HTERT RPE-1 (cell line): ENCODE measurements around the gene PIGQ.

Experiments used
- in situ Hi-C: fragments of 300-500 bp; cut with MboI; formaldehyde crosslinking; loops from 4 replicates; pipeline ENCODE4 v1.14.3; 2020; ENCODE audit warnings: low sequenced_read_pairs

Gene PIGQ

GRCh38 chr16:554640-555365 lies 15.0 kb upstream of the PIGQ start:
- in situ Hi-C loops, result no loop called here

- in situ Hi-C loops, result no loop called here
Measured at GRCh38 chr16:555528-556473, 14.0 kb upstream of the PIGQ start.

- in situ Hi-C loops, result no loop called here
Measured at GRCh38 chr16:556474-557173, 13.1 kb upstream of the PIGQ start.

- in situ Hi-C loops, result no loop called here
Measured at GRCh38 chr16:557463-558297, 12.1 kb upstream of the PIGQ start.

GRCh38 chr16:558298-559020 lies 11.3 kb upstream of the PIGQ start:
- in situ Hi-C loops, result no loop called here

- in situ Hi-C loops, result no loop called here
Measured at GRCh38 chr16:559021-559380, 10.8 kb upstream of the PIGQ start.

- in situ Hi-C loops, result no loop called here
Measured at GRCh38 chr16:559411-560203, 10.2 kb upstream of the PIGQ start.

GRCh38 chr16:560204-560700 lies 9.5 kb upstream of the PIGQ start, which contains the start of gene PRR35:
PRR35 (plus strand) TSS chr16:560394; CDS start chr16:563295, 2,901 bp downstream.
- in situ Hi-C loops, result no loop called here

GRCh38 chr16:560701-561412 lies 8.9 kb upstream of the PIGQ start:
- in situ Hi-C loops, result no loop called here

- in situ Hi-C loops, result no loop called here
Measured at GRCh38 chr16:561413-561794, 8.4 kb upstream of the PIGQ start.

GRCh38 chr16:561957-562938 lies 7.5 kb upstream of the PIGQ start:
- in situ Hi-C loops, result no loop called here

- in situ Hi-C loops, result no loop called here
Measured at GRCh38 chr16:563072-563644, 6.6 kb upstream of the PIGQ start.

GRCh38 chr16:564690-565418 lies 4.9 kb upstream of the PIGQ start:
- in situ Hi-C loops, result no loop called here

- in situ Hi-C loops, result no loop called here
Measured at GRCh38 chr16:565419-566330, 4.1 kb upstream of the PIGQ start.
